SU-DHL-6 (cell line): Measurements from ENCODE around the gene FBXL16.

Experiments used
- CTCF ChIP-seq: fragments of 200-600 bp; sonication (generic); IDR thresholded peaks from one replicate; pipeline ENCODE4 v1.5.1; 2017; ENCODE audit warnings: antibody characterized with exemption, mild to moderate bottlenecking, low read length, moderate library complexity; ENCODE audit not compliant: insufficient read depth, poor library complexity, severe bottlenecking
- EZH2phosphoT487 ChIP-seq: fragments of 200-600 bp; sonication (generic), shearing (Covaris generic); conservative IDR thresholded peaks from 2 replicates; pipeline ENCODE4 v1.6.1; 2018; ENCODE audit warnings: mild to moderate bottlenecking, antibody characterized with exemption, low read length, moderate library complexity, mixed read lengths

- TF ChIP-seq CTCF, result no peak
- TF ChIP-seq EZH2phosphoT487, result no peak
These were observed 61.0 kb downstream of the FBXL16 start for GRCh38 chr16:644556-644955.
